SJCRH30 (cell line): ENCODE data around the gene RETREG2. TPM values are rescaled to one million over a fixed set of nuclear protein-coding genes. Genes with fewer than 3 reads are reported as not detected.

Experiments
- DNase-seq, 2 experiments: peaks; one replicate each; pipeline ENCODE4 v3.0.0-alpha.2; 2015 to 2020
- H3K27ac ChIP-seq: fragments of 250-450 bp; sonication (Bioruptor Pico); 2 replicates; pipeline ENCODE4 v1.5.1; 2020; ENCODE audit warnings: mild to moderate bottlenecking, moderate library complexity
- H3K27me3 ChIP-seq: fragments of 250-450 bp; sonication (Bioruptor Pico); 2 replicates; pipeline ENCODE4 v1.5.1; 2020; ENCODE audit warnings: mild to moderate bottlenecking, moderate library complexity
- H3K36me3 ChIP-seq: fragments of 250-450 bp; sonication (Bioruptor Pico); 2 replicates; pipeline ENCODE4 v1.5.1; 2020; ENCODE audit warnings: mild to moderate bottlenecking, moderate library complexity
- H3K4me1 ChIP-seq: fragments of 250-450 bp; sonication (Bioruptor Pico); 2 replicates; pipeline ENCODE4 v1.5.1; 2020; ENCODE audit warnings: mild to moderate bottlenecking, moderate library complexity
- H3K4me3 ChIP-seq: fragments of 250-450 bp; sonication (Bioruptor Pico); 2 replicates; pipeline ENCODE4 v1.5.1; 2020; ENCODE audit warnings: mild to moderate bottlenecking, moderate library complexity
- H3K9me3 ChIP-seq: fragments of 250-450 bp; sonication (Bioruptor Pico); replicated peaks from 2 replicates; pipeline ENCODE4 v1.5.1; 2020; ENCODE audit warnings: mild to moderate bottlenecking, moderate library complexity
- total RNA-seq: library from RNA; depleted of rRNA; stranded (reverse); fragments of >200 nt; shearing (Covaris generic); gene quantifications from 2 replicates; pipeline ENCODE4 v1.2.3, GENCODE V29; 2014; rRNA removed

RETREG2 gene
- 32.0 and 38.0 TPM in 2 replicates for total RNA-seq

- no peaks in the 10 kb centered on the region for H3K27me3 ChIP-seq
Observed at GRCh38 chr2:219177552-219178376, at the start of gene RETREG2. RETREG2 (plus strand) TSS chr2:219178275; CDS start chr2:219178353, 78 bp downstream.

GRCh38 chr2:219128396-219128795 lies 49.7 kb upstream of the RETREG2 start:
- no peaks in the 10 kb centered on the region for H3K27me3 ChIP-seq
- no peak for DNase-seq

More at GRCh38 chr2:219177552-219178376, at the start of gene RETREG2:
- peak within 1 kb of the TSS; percentile 54 for H3K27ac ChIP-seq
- DNase-seq = peak; percentile 77 to 89
- peak within 1 kb of the TSS; percentile 85 for H3K4me3 ChIP-seq
- H3K4me1 ChIP-seq = 0 out of 2 replicates have a peak, but pooled peaks cover 5% of the 10 kb centered on the region
- no peaks in the 10 kb centered on the region for H3K9me3 ChIP-seq
- peaks cover 8% of the 10 kb centered on the region; the same call in 1 of the 2 replicates for H3K36me3 ChIP-seq

GRCh38 chr2:219129589-219129988 lies 48.5 kb upstream of the RETREG2 start:
- no peaks in the 10 kb centered on the region for H3K27me3 ChIP-seq
- no peak overlapping the region for H3K27ac ChIP-seq
- no peaks in the 10 kb centered on the region for H3K9me3 ChIP-seq
- no peak overlapping the region for H3K4me3 ChIP-seq
- no peaks in the 10 kb centered on the region for H3K4me1 ChIP-seq
- H3K36me3 ChIP-seq = no peaks in the 10 kb centered on the region
- no peak for DNase-seq

More at GRCh38 chr2:219128396-219128795, 49.7 kb upstream of the RETREG2 start:
- no peaks in the 10 kb centered on the region for H3K9me3 ChIP-seq
- H3K4me1 ChIP-seq = no peaks in the 10 kb centered on the region
- no peak overlapping the region for H3K27ac ChIP-seq
- H3K4me3 ChIP-seq = no peak overlapping the region
- no peaks in the 10 kb centered on the region for H3K36me3 ChIP-seq

- Histone ChIP-seq H3K4me3 (no peak overlapping the region), H3K36me3 (no peaks in the 10 kb centered on the region), H3K9me3 (no peaks in the 10 kb centered on the region), H3K27ac (no peak overlapping the region), H3K27me3 (no peaks in the 10 kb centered on the region), H3K4me1 (no peaks in the 10 kb centered on the region)
- no peak for DNase-seq
Observed at GRCh38 chr2:219131327-219131726, 46.7 kb upstream of the RETREG2 start.

GRCh38 chr2:219131744-219132143 lies 46.3 kb upstream of the RETREG2 start:
- no peaks in the 10 kb centered on the region for H3K4me1 ChIP-seq
- H3K27me3 ChIP-seq = no peaks in the 10 kb centered on the region
- H3K9me3 ChIP-seq = no peaks in the 10 kb centered on the region
- H3K4me3 ChIP-seq = no peak overlapping the region
- H3K36me3 ChIP-seq = no peaks in the 10 kb centered on the region
- H3K27ac ChIP-seq = no peak overlapping the region
- no peak for DNase-seq

GRCh38 chr2:219133976-219134375 lies 44.1 kb upstream of the RETREG2 start:
- Histone ChIP-seq H3K36me3 (no peaks in the 10 kb centered on the region), H3K27ac (no peak overlapping the region), H3K4me1 (no peaks in the 10 kb centered on the region), H3K9me3 (no peaks in the 10 kb centered on the region), H3K4me3 (no peak overlapping the region), H3K27me3 (no peaks in the 10 kb centered on the region)
- DNase-seq = no peak

- H3K27ac ChIP-seq = no peak overlapping the region
- DNase-seq = no peak
- H3K4me1 ChIP-seq = no peaks in the 10 kb centered on the region
Observed at GRCh38 chr2:219140722-219141121, 37.4 kb upstream of the RETREG2 start.

GRCh38 chr2:219142329-219142728 lies 35.7 kb upstream of the RETREG2 start:
- DNase-seq = peak; percentile 27 to 32
- no peak overlapping the region for H3K27ac ChIP-seq
- H3K4me3 ChIP-seq = no peak overlapping the region
- H3K27me3 ChIP-seq = no peaks in the 10 kb centered on the region
- peaks cover 6% of the 10 kb centered on the region; the same call in 1 of the 2 replicates for H3K36me3 ChIP-seq
- H3K9me3 ChIP-seq = no peaks in the 10 kb centered on the region
- H3K4me1 ChIP-seq = no peaks in the 10 kb centered on the region

More at GRCh38 chr2:219140722-219141121, 37.4 kb upstream of the RETREG2 start:
- Histone ChIP-seq H3K27me3 (no peaks in the 10 kb centered on the region), H3K9me3 (no peaks in the 10 kb centered on the region), H3K4me3 (no peak overlapping the region), H3K36me3 (0 out of 2 replicates have a peak, but pooled peaks cover 6% of the 10 kb centered on the region)

- Histone ChIP-seq H3K4me3 (no peak overlapping the region), H3K27me3 (no peaks in the 10 kb centered on the region), H3K9me3 (no peaks in the 10 kb centered on the region), H3K4me1 (no peaks in the 10 kb centered on the region), H3K36me3 (peaks cover 4% of the 10 kb centered on the region; the same call in 1 of the 2 replicates), H3K27ac (no peak overlapping the region)
- peak in 1 of 2 experiments; percentile 23 for DNase-seq
Observed at GRCh38 chr2:219149667-219150066, 28.4 kb upstream of the RETREG2 start.

GRCh38 chr2:219155054-219155644 lies 22.9 kb upstream of the RETREG2 start:
- Histone ChIP-seq H3K27me3 (no peaks in the 10 kb centered on the region), H3K27ac (no peak overlapping the region), H3K36me3 (0 out of 2 replicates have a peak, but pooled peaks cover 2% of the 10 kb centered on the region), H3K4me3 (no peak overlapping the region), H3K4me1 (0 out of 2 replicates have a peak, but pooled peaks cover 4% of the 10 kb centered on the region), H3K9me3 (no peaks in the 10 kb centered on the region)
- DNase-seq = peak; percentile 59 to 92

GRCh38 chr2:219157396-219157795 lies 20.7 kb upstream of the RETREG2 start:
- H3K4me1 ChIP-seq = 0 out of 2 replicates have a peak, but pooled peaks cover 8% of the 10 kb centered on the region
- no peak for DNase-seq
- H3K27ac ChIP-seq = no peak overlapping the region
- H3K4me3 ChIP-seq = no peak overlapping the region
- no peaks in the 10 kb centered on the region for H3K9me3 ChIP-seq
- H3K36me3 ChIP-seq = no peaks in the 10 kb centered on the region
- H3K27me3 ChIP-seq = no peaks in the 10 kb centered on the region

GRCh38 chr2:219158025-219158424 lies 20.1 kb upstream of the RETREG2 start:
- H3K4me3 ChIP-seq = no peak overlapping the region
- no peaks in the 10 kb centered on the region for H3K9me3 ChIP-seq
- no peaks in the 10 kb centered on the region for H3K27me3 ChIP-seq
- H3K36me3 ChIP-seq = no peaks in the 10 kb centered on the region
- H3K27ac ChIP-seq = no peak overlapping the region
- DNase-seq = no peak
- H3K4me1 ChIP-seq = 0 out of 2 replicates have a peak, but pooled peaks cover 8% of the 10 kb centered on the region

- no peaks in the 10 kb centered on the region for H3K36me3 ChIP-seq
- no peak overlapping the region for H3K27ac ChIP-seq
- 0 out of 2 replicates have a peak, but pooled peaks cover 8% of the 10 kb centered on the region for H3K4me1 ChIP-seq
- no peaks in the 10 kb centered on the region for H3K9me3 ChIP-seq
- no peaks in the 10 kb centered on the region for H3K27me3 ChIP-seq
- H3K4me3 ChIP-seq = no peak overlapping the region
- no peak for DNase-seq
Observed at GRCh38 chr2:219158586-219158985, 19.5 kb upstream of the RETREG2 start.

GRCh38 chr2:219159771-219160185 lies 18.3 kb upstream of the RETREG2 start:
- no peaks in the 10 kb centered on the region for H3K27me3 ChIP-seq
- H3K4me3 ChIP-seq = peak overlapping the region; percentile 72
- H3K9me3 ChIP-seq = no peaks in the 10 kb centered on the region
- H3K4me1 ChIP-seq = 0 out of 2 replicates have a peak, but pooled peaks cover 8% of the 10 kb centered on the region
- H3K27ac ChIP-seq = no peak overlapping the region
- DNase-seq = no peak
- H3K36me3 ChIP-seq = no peaks in the 10 kb centered on the region
